HepG2 (cell line): ENCODE results near the gene F7. TPM values are rescaled to one million over a fixed set of nuclear protein-coding genes. Genes with fewer than 3 reads are reported as not detected.
A peak's percentile ranks its signal among the peaks of the same experiment; 100 is the strongest.

ENCODE experiments used
- ASH2L ChIP-seq: fragments of 300-600, 200-600 bp; sonication (generic); IDR thresholded peaks from 2 replicates; pipeline ENCODE4 v1.7.0; 2017; ENCODE audit warnings: low read depth, mild to moderate bottlenecking, moderate library complexity, mixed read lengths, low read length; ENCODE audit not compliant: insufficient read length
- GABPA ChIP-seq, 2 experiments: IDR thresholded peaks; 2 replicates each; pipeline ENCODE4 v1.6.1; 2011 to 2016; ENCODE audit warnings: low read depth in 2 of 2, low read length in 1 of 2, missing biosample characterization in 1 of 2, missing genetic modification characterization in 1 of 2
- KLF16 ChIP-seq, 2 experiments: sonication (generic) in 1 of 2; formaldehyde crosslinking in 1 of 2; IDR thresholded peaks; 2 replicates each; pipeline versions ENCODE4 v1.6.1 to v1.8.0; 2016 to 2023; ENCODE audit warnings: missing genetic modification reagents in 2 of 2, missing compliant biosample characterization in 1 of 2
- NFYC ChIP-seq: IDR thresholded peaks from 2 replicates; pipeline ENCODE4 v1.6.1; 2016; ENCODE audit warnings: missing genetic modification reagents, missing compliant biosample characterization
- REXO4 ChIP-seq: sonication (generic); formaldehyde crosslinking; IDR thresholded peaks from 2 replicates; pipeline ENCODE4 v1.8.0; 2022; ENCODE audit warnings: missing genetic modification reagents, mild to moderate bottlenecking, borderline replicate concordance
- SMARCC2 ChIP-seq: fragments of 450-650 bp; IDR thresholded peaks from 2 replicates; pipeline ENCODE4 v1.6.1; 2017; ENCODE audit warnings: antibody characterized with exemption, mild to moderate bottlenecking
- SNAPC2 ChIP-seq: sonication (generic); formaldehyde crosslinking; IDR thresholded peaks from 2 replicates; pipeline ENCODE4 v1.8.1; 2022; ENCODE audit warnings: mild to moderate bottlenecking, missing genetic modification reagents
- ZFP1 ChIP-seq: IDR thresholded peaks from 2 replicates; pipeline ENCODE4 v1.6.1; 2016
- ZFP41 ChIP-seq: sonication (generic); formaldehyde crosslinking; IDR thresholded peaks from 2 replicates; pipeline ENCODE4 v1.4.0; 2020; ENCODE audit warnings: mild to moderate bottlenecking, missing genetic modification reagents, borderline replicate concordance
- ZNF335 ChIP-seq: sonication (generic); formaldehyde crosslinking; IDR thresholded peaks from 2 replicates; pipeline ENCODE4 v1.4.0; 2020; ENCODE audit warnings: missing genetic modification reagents
- ZNF460 ChIP-seq: sonication (generic); formaldehyde crosslinking; IDR thresholded peaks from 2 replicates; pipeline ENCODE4 v1.5.1; 2020; ENCODE audit warnings: missing genetic modification reagents, mild to moderate bottlenecking, borderline replicate concordance
- ZNF629 ChIP-seq: sonication (generic); formaldehyde crosslinking; conservative IDR thresholded peaks from 2 replicates; pipeline ENCODE4 v1.5.0; 2020; ENCODE audit warnings: missing genetic modification reagents
- ZNF724P ChIP-seq: sonication (generic); formaldehyde crosslinking; IDR thresholded peaks from 2 replicates; pipeline ENCODE4 v1.8.0; 2022; ENCODE audit warnings: missing genetic modification reagents, borderline replicate concordance
- ZNF776 ChIP-seq: sonication (generic); formaldehyde crosslinking; IDR thresholded peaks from 2 replicates; pipeline ENCODE4 v1.4.0; 2020; ENCODE audit warnings: mild to moderate bottlenecking, missing genetic modification reagents
- polyA plus RNA-seq, 8 experiments: library from polyadenylated mRNA; depleted of rRNA in 3 of 8; stranded (reverse) in 7 of 8; unstranded in 1 of 8; fragments of >200 nt; fragmentation: Illumina TruSeq in 4 of 8; extraction: Trizol in 4 of 8; gene quantifications; 2 replicates each; pipeline versions ENCODE4 v1.2.1 to v1.2.3, GENCODE V29; 2011 to 2016; ENCODE audit warnings: low read depth in 4 of 8, missing spikeins in 1 of 8, mixed read lengths in 1 of 8; ENCODE audit not compliant: insufficient read depth in 1 of 8
- total RNA-seq, 5 experiments: library from RNA; depleted of rRNA; stranded (reverse); fragments of >200 nt; fragmentation: Illumina TruSeq; extraction: Trizol; gene quantifications; 2 replicates each; pipeline ENCODE4 v1.2.3, GENCODE V29; 2016; ENCODE audit warnings: low read depth in 1 of 5
- TF ChIP-seq, protein P1 (sequence below): sonication (generic); formaldehyde crosslinking; IDR thresholded peaks from 2 replicates; pipeline ENCODE4 v1.4.0; 2020; ENCODE audit warnings: mild to moderate bottlenecking, missing genetic modification reagents
- TF ChIP-seq, protein P2 (sequence below): IDR thresholded peaks from 2 replicates; pipeline ENCODE4 v1.6.1; 2018; ENCODE audit warnings: missing genetic modification reagents
- TF ChIP-seq, protein P3 (sequence below): sonication (generic); formaldehyde crosslinking; IDR thresholded peaks from 2 replicates; pipeline ENCODE4 v1.4.0; 2020; ENCODE audit warnings: missing genetic modification reagents
- TF ChIP-seq, protein P4 (sequence below): sonication (generic); formaldehyde crosslinking; IDR thresholded peaks from 2 replicates; pipeline ENCODE4 v1.9.0; 2021; ENCODE audit warnings: missing genetic modification reagents, borderline replicate concordance
- TF ChIP-seq, protein P5 (sequence below): fragments of 450-650 bp; IDR thresholded peaks from 2 replicates; pipeline ENCODE4 v1.6.1; 2017

The F7 gene
- total and polyA plus RNA-seq, 2 of the 13 experiments (the other 11 are each of a cell fraction or from before 2014, with no cell fraction given), result 12.6 to 26.5 TPM

DNA sequence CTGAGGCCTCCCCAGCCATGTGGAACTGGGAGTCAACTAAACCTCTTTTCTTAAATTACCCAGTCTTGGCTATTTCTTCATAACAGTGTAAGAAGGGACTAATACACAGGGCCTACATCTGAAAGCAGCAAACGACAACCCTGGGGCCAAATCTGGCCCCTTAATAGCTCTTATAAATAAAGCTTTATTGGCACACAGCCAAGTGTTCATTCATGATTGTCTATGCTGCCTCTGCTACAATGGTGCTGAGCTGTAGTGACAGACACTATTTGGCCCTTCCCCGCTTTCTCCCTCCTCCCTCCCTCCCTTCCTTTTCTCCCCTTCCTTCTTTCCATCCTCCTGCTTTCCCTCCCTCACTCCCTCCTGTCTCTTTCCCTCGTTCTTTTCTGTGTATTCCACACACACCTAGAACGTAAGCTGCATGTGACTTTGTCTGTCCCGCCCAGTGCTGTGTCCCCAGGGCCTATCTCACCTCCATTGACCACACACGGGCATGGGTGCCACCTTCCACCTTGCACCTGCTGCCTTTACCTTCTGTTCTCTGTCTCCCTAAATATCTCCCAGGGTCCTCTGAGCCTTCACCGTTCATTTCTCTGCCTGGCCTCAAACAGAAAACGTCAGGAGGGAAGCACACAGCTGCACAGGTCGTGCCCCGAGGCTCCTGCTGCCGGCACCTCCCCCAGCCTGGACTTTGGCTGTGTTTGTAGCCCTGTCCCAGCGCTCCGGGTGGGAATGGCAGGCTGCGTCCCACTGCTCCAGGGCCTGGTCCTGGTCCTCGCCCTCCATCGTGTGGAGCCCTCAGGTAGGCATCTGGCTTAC is 52.5 kb downstream of the F7 start, which contains the start of gene PROZ (continued):
- TF ChIP-seq ZFP41 (CRISPR knock-in tag) (peak; percentile 80; the same call in 1 of the 2 replicates), NFYC (CRISPR knock-in tag) (no peak; the same call in 1 of the 2 replicates), ASH2L (peak; percentile 84), ZNF724P (CRISPR knock-in tag) (no peak), SNAPC2 (no peak), REXO4 (no peak), ZNF629 (0 out of 2 replicates have a peak, but pooled peaks have one; percentile 24), GABPA (IDR thresholded peaks at IDR 0.05; ENCODE audit: low read depth, low read length) (no peak), GABPA (CRISPR knock-in tag; IDR thresholded peaks at IDR 0.05; ENCODE audit: low read depth) (no peak), ZNF776 (CRISPR knock-in tag) (no peak), ZNF335 (no peak), KLF16 (CRISPR knock-in tag; IDR thresholded peaks at IDR 0.05) (peak in 1 of 2 experiments; percentile 37; a peak in 1 of 4 replicates), ZNF460 (no peak), SMARCC2 (no peak), ZFP1 (no peak)
- TF ChIP-seq, protein P1, sequence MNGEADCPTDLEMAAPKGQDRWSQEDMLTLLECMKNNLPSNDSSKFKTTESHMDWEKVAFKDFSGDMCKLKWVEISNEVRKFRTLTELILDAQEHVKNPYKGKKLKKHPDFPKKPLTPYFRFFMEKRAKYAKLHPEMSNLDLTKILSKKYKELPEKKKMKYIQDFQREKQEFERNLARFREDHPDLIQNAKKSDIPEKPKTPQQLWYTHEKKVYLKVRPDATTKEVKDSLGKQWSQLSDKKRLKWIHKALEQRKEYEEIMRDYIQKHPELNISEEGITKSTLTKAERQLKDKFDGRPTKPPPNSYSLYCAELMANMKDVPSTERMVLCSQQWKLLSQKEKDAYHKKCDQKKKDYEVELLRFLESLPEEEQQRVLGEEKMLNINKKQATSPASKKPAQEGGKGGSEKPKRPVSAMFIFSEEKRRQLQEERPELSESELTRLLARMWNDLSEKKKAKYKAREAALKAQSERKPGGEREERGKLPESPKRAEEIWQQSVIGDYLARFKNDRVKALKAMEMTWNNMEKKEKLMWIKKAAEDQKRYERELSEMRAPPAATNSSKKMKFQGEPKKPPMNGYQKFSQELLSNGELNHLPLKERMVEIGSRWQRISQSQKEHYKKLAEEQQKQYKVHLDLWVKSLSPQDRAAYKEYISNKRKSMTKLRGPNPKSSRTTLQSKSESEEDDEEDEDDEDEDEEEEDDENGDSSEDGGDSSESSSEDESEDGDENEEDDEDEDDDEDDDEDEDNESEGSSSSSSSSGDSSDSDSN, result peak; percentile 80
- TF ChIP-seq, protein P2, sequence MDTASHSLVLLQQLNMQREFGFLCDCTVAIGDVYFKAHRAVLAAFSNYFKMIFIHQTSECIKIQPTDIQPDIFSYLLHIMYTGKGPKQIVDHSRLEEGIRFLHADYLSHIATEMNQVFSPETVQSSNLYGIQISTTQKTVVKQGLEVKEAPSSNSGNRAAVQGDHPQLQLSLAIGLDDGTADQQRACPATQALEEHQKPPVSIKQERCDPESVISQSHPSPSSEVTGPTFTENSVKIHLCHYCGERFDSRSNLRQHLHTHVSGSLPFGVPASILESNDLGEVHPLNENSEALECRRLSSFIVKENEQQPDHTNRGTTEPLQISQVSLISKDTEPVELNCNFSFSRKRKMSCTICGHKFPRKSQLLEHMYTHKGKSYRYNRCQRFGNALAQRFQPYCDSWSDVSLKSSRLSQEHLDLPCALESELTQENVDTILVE (CRISPR knock-in tag), result peak; percentile 72
- TF ChIP-seq, protein P3, sequence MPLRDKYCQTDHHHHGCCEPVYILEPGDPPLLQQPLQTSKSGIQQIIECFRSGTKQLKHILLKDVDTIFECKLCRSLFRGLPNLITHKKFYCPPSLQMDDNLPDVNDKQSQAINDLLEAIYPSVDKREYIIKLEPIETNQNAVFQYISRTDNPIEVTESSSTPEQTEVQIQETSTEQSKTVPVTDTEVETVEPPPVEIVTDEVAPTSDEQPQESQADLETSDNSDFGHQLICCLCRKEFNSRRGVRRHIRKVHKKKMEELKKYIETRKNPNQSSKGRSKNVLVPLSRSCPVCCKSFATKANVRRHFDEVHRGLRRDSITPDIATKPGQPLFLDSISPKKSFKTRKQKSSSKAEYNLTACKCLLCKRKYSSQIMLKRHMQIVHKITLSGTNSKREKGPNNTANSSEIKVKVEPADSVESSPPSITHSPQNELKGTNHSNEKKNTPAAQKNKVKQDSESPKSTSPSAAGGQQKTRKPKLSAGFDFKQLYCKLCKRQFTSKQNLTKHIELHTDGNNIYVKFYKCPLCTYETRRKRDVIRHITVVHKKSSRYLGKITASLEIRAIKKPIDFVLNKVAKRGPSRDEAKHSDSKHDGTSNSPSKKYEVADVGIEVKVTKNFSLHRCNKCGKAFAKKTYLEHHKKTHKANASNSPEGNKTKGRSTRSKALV (CRISPR knock-in tag), result no peak
- TF ChIP-seq, protein P4, sequence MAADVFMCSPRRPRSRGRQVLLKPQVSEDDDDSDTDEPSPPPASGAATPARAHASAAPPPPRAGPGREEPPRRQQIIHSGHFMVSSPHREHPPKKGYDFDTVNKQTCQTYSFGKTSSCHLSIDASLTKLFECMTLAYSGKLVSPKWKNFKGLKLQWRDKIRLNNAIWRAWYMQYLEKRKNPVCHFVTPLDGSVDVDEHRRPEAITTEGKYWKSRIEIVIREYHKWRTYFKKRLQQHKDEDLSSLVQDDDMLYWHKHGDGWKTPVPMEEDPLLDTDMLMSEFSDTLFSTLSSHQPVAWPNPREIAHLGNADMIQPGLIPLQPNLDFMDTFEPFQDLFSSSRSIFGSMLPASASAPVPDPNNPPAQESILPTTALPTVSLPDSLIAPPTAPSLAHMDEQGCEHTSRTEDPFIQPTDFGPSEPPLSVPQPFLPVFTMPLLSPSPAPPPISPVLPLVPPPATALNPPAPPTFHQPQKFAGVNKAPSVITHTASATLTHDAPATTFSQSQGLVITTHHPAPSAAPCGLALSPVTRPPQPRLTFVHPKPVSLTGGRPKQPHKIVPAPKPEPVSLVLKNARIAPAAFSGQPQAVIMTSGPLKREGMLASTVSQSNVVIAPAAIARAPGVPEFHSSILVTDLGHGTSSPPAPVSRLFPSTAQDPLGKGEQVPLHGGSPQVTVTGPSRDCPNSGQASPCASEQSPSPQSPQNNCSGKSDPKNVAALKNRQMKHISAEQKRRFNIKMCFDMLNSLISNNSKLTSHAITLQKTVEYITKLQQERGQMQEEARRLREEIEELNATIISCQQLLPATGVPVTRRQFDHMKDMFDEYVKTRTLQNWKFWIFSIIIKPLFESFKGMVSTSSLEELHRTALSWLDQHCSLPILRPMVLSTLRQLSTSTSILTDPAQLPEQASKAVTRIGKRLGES, result no peak
- TF ChIP-seq, protein P5, sequence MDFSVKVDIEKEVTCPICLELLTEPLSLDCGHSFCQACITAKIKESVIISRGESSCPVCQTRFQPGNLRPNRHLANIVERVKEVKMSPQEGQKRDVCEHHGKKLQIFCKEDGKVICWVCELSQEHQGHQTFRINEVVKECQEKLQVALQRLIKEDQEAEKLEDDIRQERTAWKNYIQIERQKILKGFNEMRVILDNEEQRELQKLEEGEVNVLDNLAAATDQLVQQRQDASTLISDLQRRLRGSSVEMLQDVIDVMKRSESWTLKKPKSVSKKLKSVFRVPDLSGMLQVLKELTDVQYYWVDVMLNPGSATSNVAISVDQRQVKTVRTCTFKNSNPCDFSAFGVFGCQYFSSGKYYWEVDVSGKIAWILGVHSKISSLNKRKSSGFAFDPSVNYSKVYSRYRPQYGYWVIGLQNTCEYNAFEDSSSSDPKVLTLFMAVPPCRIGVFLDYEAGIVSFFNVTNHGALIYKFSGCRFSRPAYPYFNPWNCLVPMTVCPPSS, result no peak
